Fibroblast of skin of scalp (primary cell): ENCODE data around the gene PPP2R2D.

Experiments used
- DNase-seq: peaks from one replicate; pipeline ENCODE4 v3.0.0-alpha.2; 2013

The PPP2R2D gene

DNA sequence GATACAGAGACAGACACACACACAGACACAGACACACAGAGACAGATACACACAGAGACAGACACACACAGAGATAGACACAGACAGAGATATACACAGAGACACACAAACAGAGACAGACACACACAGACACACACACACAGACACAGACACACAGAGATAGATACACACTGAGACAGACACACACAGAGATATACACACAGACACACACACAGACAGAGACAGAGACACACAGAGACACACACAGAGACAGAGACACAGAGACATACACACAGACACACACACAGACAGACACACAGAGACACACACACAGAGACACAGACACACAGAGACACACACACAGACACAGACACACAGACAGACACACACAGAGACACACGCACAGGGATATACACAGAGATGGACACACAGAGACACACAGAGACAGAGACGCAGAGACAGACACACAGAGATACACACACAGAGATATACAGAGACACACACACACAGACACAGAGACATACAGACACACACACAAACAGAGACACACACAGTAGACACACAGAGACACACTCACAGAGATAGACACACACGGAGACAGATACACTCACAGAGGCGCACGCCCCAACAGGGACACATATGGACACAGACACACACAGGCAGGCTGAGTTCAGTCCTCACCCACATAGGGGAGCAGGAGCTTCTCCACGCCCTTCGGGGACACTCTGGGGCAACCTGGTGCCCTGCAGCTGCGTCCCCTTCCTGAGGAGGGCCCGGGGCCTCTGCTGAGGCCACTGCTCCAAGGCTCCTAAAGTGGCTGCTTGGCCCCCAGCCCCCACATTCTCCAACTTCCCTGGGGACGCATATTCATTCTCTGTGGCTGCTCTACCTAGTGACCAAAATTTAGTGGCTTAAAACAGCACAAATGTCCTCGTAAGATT lies 10.3 kb upstream of the PPP2R2D start:
- no peak for DNase-seq

DNA sequence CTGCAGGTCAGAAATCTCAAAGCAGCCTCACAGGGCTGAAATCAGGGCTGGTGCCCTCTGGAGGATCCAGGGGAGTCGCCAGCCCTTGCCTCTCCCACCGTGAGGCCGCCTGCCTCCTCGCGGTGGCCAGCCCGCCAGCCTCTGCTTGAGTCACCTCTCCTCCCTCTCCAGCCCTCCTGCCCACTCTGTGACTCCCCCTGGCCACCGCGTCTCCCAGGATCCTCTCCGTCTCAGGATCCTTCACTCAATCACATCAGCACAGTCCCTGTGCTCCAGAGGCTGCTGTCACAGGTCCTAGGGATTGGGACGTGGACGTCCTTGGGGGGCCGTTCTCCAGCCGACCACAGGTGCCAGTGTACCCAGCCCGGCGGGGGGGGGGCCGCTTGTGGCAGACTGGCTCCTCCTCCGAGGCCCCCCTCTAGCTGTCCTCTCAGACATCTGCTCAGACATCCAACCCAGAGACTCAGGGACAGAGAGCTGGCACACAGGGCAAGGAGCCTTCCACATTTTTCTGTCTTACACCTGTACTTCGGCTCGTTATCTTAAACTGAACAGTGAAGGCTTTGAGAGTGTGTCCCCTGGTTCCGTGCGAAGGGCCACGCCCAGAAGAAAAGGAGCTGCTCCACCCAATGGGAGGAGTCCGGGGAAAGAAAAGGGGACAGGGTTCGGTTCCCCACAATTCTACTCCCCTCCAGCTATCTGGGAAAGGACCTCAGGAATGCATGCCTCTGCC lies 9.4 kb upstream of the PPP2R2D start:
- no peak for DNase-seq

DNA sequence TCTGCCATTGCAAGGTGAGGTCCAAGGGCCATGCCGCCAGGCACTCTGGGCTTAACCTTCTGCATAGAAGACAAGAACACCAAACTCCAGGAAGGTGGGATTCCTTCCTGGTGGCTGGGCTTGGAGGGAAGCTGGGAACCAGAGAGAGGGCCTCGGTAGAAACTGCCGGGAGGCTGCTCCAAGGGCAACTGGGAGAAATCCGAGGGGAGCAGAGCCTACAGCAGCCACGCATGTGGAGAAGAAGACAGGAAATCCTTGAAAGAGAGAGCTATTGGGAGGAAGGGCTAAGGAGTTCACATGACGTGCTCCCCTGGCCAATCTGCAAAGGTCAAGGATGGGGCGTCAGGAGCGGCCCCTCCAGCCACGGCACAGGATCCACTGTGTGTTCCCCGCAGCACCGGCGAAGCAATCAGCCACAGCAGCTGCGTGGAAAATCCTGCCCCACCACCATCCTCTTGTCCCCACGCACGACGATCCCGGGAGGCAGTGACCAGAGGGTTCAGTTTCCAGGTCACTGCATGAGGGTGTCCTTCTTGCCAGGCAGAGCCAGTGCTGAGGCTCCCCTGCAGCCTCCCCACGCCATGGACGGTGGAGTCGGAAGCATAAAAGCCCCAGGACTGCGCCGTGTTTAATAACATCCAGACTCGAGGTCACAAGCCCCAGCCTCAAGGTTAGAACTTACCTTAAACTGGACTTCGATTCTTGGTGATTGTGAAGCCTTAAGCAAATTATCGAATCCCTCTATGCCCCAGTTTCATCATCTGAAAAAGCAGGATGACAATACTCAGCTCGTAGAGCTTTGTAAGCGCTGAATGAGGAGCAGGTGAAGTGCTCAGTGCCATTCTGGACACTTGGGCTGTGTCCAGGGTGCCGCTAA lies 8.6 kb upstream of the PPP2R2D start:
- no peak for DNase-seq

DNA sequence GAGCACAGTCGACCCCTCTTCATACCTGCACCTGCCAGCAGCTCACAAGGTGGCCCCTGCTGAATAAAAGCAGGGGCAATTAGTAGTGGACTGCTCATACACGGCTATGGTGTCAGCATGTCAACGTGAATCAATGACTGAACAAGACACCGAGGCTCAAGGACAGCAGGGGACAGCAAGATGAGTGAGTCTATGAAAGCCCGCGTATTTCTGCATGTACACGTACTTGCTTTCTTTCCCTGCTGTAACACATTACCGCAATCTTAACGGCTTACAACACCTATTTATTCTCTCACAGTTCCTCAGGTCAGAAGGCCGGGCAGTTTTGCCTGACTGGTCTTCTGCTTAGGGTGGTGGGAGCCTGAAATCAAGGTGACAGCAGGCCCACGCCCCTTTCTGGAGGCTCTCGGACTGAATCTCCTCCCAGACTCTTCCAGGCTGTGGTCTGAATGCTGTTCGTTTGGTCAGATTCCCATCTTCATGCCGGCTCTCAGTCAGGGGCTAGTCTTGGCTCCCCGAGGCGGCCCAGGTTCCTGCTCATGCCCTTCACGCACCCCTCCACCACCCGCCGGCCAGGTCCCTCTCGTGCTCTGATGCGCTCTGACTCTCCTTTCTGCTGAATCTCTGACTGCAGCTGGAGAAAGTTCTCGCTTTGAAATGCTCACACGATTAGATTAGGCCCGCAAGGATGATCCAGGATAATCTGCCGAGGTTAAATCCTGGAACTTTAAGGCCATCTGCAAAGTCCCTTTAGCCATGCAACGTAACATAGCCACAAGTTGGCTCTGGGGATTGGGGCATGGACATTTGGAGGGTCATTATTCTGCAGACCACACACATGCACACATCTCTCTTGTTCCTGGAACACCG lies 7.8 kb upstream of the PPP2R2D start:
- DNase-seq: no peak

DNA sequence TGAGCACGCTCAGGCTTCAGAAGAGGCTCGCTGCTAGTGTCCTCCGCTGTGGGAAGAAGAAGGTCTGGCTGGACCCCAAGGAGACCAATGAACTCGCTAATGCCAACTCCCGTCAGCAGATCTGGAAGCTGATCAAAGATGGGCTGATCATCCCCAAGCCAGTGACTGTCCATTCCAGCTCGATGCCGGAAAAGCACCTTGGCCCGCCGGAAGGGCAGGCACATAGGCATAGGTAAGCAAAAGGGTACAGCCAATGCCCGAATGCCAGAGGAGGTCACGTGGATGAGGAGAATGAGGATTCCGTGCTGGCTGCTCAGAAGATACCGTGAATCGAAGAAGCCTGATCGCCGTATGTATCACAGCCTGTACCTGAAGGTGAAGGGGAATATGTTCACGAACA lies 5.7 kb upstream of the PPP2R2D start:
- DNase-seq: no peak

DNA sequence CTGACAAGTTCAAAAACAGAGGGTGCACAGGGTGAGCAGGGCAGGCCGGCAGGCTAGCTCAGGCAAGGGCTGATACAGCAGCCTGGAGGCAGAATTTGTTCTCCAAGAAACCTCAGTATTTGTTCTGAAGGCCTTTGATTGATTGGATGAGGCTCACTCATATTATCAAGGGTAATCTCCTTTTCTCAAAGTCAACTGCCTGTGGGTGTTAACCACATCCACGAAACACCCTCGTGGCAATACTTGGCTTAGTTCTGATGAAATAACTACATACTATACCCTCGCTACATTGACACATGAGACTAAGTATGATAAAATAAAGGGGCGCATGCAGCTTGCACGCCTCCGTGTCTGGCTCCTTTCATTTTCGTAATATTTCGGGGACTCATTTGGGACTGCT lies 4.4 kb upstream of the PPP2R2D start:
- no peak for DNase-seq

DNA sequence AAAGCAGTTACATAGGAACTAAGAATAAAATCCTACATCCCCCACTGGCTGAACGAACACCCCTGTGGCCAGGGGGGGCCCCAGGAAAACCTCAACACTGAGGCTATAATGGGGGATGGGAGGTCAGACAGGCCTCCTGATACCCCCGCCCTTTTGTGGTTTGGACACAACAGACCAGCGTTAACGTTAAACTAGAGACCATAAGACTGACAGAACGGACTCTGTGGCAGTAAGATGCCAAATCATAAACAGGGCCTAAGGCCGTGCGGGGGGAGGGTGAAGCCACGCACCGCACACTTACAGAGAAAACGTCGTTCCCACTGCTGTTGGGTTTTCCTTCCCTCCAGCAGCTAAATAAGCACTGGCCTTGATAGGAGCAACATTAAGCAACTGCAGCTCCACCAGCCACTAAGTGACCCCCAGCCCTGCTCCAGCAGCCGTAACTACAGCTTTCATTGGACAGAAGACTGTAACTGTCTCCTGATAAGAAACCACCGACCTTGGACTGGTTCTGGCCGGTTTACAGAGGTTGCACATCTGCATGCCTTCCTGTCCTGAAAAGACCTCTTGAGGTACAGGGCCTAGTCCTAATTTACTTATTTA lies 3.4 kb upstream of the PPP2R2D start:
- no peak for DNase-seq

DNA sequence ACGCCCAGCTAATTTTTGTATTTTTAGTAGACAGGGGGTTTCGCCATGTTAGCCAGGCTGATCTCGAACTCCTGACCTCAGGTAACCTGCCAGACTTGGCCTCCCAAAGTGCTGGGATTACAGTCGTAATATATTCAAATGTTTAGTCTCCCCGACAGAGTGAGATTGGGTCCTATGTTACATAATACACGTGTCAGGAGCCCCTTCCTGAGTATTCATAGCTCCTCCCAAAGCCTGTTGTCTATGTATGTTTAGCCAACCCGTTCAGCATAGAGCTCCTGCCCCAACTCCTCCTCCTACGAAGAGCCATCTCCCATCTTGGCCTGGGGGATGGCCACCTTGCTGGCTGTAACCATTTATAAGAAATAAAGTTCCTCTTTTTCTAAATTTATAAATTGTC lies 2.7 kb upstream of the PPP2R2D start:
- no peak for DNase-seq

DNA sequence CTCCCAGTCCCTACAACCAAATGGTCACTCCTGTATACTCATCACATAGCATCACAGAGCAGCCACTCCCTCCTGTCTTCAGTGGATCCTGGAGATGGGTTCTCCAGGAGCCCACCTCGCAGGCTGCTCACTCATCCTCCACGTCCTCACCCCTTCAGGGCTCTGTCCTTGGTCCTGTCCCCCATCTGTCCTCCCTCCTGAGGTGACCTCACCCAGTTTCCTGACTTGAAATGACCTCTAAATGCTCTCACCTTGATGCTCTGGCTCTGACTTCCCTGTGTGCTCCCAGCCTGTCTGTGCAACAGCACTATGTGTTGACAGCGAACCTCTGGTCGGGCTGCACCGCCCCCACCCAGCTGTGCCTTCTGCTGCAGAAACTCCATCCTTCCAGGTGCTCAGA lies 2.1 kb upstream of the PPP2R2D start:
- no peak for DNase-seq

DNA sequence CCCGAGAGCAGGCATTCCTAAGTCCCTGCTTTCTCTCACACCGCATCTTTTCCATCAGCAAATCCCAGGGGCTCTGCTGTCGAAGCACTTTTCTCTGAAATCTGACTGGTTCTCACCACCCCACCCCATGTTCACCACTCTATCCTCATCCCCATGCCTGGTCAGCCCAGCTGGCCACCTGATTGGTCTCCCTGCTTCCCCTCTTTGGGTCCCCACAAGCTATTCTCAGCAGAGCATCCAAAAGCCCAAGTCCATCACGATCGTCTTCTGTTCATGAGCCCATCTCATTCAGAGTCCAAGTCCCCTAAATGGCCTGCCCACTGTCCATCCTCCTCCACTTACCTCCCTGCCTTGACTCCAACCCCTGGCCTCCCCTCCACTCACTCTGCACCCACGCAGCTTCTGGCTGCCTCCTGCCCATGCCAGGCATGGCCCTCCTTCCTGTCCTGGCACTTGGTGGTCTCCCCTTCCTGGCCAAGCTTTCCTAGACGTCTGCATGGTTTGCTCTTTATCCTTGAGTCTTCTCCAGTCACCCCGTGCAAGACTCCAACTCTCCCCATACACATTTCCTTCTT lies 1.6 kb upstream of the PPP2R2D start:
- DNase-seq: no peak

DNA sequence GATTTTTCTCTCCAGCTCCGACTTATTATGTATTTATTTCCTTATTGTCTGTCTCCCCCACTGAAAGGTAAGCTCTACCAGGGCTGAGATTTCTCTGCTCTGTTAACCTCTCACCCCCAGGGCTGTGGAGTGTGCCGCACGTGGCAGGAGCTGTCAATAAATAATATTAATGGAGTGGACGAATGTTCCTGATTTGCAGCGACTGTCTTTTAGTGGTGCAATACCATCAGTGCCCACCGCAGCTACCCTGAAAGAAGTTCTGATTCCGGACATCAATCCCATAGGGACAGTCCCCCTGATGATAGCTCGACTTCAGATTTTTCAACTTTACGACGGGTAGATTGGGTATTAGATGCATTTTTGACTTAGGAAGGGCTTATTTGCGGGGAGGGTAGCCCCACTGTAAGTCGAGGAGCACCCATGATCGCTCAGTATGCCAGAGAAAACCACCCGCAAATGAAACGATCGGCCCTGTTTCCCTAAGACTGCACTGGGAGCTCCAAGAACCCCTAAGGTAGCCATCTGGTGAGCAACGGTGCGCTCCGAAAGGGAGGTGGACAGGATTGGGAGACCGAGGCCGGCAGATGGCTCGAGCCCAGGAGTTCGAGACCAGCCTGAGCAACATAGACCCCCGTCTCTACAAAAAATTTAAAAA lies 986 bp upstream of the PPP2R2D start:
- no peak for DNase-seq

DNA sequence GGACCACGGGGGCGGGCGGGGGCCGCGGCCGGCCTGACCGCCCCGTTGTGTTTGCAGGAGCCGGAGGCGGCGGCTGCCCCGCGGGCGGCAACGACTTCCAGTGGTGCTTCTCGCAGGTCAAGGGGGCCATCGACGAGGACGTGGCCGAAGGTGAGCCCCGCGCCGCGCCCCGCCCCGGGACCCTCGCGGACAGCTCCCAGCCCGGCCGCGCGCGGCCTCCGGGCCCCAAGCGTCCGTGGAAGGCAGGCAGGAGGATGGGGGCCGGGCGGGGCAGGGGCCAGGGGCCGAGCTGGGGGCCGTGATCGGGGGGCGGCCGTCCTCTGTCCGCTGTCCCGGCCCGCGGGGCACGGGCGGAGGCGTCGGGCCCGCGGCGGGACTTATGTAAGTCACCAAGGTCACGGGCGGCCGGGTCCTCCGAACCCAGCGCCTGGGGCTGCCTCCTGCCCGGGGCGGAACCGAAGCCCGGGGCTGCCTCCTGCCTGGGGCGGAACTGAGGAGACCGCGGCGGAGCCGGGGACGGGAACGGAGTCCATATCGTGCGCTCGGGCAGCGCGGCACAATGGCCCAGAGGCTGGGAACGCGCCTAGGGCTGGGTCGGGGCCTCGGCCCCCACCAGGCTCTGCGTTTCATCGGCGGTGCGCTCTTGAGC lies 497 bp downstream of the PPP2R2D start:
- DNase-seq: peak; percentile 6

DNA sequence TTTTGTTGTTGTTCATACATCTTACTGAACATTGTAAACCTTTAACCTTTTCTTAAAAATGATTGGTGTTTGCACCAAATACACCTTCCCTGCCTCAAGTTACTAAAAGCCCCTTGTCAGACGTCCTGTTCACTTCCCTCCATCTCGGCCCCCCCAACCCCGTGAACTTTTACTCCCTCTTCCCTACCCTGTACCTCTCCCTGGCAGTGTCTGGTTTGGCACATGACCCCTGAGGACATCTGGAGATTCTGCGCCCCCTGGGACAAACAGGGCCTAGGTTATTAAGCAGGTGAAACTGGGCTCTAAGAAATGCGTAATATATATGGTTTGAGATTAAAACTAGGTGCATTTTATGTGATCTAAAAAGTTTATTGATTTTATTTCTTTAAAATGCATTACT lies 1.4 kb downstream of the PPP2R2D start:
- no peak for DNase-seq

DNA sequence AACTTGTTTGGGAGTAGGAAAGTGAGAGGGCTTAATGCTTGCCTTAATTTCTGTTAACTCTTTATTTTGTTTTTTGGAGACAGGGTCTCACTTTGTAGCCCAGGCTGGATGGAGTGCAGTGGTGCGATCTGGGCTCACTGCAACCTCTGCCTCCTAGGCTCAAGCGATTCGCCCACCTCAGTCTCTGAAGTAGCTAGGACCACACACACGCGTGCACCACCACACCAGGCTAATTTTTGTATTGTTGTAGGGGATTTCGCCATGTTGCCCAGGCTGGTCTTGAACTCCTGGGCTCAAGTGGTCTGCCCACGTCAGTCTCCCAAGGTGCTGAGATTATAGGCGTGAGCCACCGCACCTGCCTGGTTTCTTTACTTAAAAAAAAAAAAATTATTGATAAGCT lies 1.9 kb downstream of the PPP2R2D start:
- DNase-seq: no peak

DNA sequence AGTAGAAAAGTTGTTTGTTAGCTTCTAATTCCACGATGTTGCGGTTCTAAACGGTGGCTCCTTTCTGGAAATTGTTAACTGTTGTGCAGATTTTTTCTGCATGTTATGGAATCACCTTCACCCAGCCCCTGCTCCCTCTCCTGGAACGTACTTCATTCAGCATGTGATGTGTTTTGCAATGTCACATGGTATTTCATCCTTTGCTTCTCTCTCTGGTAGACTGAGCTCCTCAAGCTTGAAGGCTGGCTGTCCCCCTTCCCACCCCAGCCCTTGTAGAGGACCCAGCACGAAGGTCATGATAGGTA lies 4.4 kb downstream of the PPP2R2D start:
- DNase-seq: no peak

DNA sequence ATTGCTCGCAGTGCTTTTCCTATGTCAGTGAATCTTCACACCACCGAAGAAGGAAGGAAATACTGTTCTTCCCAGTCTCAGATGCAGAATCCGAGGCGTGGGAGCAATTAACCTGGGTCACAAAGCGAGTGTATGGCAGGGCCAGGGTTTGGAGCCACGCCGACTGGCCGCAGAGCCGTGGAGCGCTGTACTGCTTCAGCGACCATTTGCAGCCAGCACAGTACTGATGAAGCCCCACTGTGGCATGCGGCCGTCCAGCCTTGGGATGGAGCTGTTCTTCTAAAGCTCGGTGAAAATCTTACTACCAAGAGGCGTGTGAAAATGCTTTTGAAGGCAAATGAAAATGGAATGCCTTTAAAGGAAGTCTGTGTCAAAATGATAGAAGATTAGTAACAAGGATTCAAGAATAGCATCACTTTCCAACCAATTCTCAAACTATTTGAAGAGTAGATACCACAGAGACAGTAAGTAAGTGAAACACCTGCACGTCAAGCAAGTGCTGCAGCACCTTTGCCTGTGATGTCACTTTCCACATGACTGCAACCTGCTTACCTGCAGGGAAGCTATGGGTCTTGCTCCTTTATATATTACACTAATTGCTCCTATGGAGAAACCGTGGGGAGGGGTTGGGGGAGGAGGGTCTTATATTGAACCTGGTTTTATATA lies 4.9 kb downstream of the PPP2R2D start:
- DNase-seq: no peak

DNA sequence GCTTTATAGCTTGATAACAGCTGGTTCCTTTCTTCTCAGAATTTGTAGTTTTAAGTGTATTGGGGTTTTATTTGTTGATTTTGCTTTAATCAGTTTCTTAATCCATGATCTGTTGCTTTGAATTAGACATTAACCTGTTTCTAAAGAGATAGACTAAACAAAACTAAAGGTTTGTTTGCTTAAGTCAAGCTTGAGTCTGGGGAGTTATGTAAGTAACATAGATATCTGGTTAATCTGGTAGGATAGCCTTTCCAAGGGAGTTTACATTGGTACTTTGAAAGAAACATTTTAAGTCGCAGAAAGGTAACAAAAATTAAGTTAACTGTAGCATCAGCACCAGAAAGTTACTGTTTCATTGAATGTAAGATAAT lies 5.4 kb downstream of the PPP2R2D start:
- DNase-seq: no peak

DNA sequence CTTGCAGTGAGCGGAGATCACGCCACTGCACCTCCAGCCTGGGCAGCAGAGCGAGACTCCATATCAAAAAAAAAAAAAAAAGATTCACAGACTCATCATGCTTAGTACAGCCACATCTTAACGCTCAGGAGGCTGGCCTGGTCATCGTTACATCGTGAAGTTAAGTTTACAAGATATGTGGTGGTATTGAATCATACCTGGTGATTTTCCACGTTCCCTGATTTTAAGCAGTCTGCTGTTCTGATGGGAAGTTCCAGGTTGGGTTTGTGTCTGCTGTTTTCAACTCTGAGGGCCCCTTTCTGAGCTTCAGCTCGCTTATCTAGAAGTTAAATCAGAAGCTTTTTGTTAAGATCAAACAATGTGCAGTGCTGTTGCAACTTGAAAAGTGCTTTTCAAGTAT lies 6.9 kb downstream of the PPP2R2D start:
- DNase-seq: no peak

DNA sequence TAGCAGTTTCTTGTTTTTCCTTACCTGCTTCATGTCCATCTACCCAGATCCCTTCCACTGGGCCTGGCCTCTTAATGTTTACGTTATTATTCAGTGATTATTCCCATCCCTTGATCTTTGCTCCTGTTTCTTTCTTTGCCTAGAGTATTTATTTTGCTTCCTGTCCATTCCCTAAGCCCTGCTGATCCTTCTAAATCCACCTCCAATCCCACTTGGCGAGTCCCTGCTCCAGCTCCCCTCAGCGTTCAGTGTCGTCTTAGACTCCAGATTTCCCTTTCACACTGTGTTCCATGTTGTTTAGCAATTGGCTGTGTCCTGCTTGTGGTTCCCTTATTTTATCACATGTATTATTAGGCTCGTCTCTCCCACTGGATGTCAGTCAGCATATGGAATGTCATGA lies 7.3 kb downstream of the PPP2R2D start:
- DNase-seq: no peak
